Fibroblast of lung (primary cell): ENCODE data around the gene SHROOM3.

Experiments used
- CTCF ChIP-seq, 2 donors: IDR thresholded peaks in 1 of 2; conservative IDR thresholded peaks in 1 of 2; 1 replicate in 1 of 2; 2 replicates in 1 of 2; pipeline ENCODE4 v1.5.1; 2011 to 2012; ENCODE audit warnings: low read length in 2 of 2, control low read depth in 1 of 2, inconsistent platforms in 1 of 2, low read depth in 1 of 2, mild to moderate bottlenecking in 1 of 2
- EZH2 ChIP-seq: IDR thresholded peaks from 2 replicates; pipeline ENCODE4 v1.5.1; 2012; ENCODE audit warnings: low read length, control low read depth, mild to moderate bottlenecking; ENCODE audit errors: missing control alignments

GRCh38 chr4:76799140-76799539, 364.1 kb downstream of the SHROOM3 start:
- TF ChIP-seq CTCF (conservative IDR thresholded peaks at IDR 0.05 in 1 of 2, IDR thresholded peaks at IDR 0.05 in 1 of 2; ENCODE audit: low read depth in 1 of 2, low read length in 2 of 2) (no peak), EZH2 (no peak)
